Inflammatory macrophage treated with lipopolysaccharide for 4 hours (primary cell): ENCODE measurements around the gene DDX27.
"Not testable (repeated sequence)": the region's sequence is repeated elsewhere in the genome, so short reads cannot be mapped to it uniquely, and the experiment has no call there.

Source experiments
- DNase-seq: peaks from one replicate; pipeline ENCODE4 v3.0.0-alpha.2; 2020

Gene DDX27, protein sequence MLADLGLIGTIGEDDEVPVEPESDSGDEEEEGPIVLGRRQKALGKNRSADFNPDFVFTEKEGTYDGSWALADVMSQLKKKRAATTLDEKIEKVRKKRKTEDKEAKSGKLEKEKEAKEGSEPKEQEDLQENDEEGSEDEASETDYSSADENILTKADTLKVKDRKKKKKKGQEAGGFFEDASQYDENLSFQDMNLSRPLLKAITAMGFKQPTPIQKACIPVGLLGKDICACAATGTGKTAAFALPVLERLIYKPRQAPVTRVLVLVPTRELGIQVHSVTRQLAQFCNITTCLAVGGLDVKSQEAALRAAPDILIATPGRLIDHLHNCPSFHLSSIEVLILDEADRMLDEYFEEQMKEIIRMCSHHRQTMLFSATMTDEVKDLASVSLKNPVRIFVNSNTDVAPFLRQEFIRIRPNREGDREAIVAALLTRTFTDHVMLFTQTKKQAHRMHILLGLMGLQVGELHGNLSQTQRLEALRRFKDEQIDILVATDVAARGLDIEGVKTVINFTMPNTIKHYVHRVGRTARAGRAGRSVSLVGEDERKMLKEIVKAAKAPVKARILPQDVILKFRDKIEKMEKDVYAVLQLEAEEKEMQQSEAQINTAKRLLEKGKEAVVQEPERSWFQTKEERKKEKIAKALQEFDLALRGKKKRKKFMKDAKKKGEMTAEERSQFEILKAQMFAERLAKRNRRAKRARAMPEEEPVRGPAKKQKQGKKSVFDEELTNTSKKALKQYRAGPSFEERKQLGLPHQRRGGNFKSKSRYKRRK

DNA sequence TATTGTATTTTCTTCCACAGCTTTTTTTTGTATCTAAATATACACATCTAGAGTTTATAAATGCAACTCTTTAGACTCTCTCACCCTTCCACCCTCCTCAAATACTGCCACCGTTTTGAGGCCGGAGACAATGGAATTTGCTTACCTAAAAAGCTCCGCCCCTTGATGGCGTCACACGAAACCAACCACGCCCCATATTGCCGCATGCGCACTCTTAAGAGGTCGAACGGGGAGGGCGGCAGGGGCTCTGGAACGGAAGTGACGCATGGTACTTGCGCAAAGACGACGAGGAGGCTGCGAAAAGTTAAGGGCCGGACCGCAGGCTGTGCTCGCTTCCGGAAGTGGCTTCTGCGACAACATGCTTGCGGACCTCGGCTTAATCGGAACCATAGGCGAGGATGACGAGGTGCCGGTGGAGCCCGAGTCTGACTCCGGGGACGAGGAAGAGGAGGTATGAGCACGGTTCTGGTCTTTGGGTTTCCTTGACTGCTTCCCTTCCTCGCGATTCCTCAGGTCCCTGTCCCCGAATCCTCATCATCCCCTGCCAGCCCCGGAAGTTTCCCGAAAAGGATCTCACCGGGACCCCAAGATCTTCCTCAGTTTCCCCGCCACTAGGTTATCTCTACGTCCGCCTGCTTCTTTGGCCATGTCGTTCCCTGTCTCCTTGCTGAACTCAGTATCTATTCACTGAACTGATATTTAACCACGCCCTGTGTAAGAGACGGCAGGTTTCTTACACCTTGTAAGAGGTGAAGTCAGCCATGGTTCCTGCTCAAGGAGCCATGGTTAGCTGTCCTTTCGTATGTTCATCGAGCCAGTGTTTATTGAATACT, at the start of gene DDX27:
DDX27 (plus strand) TSS at position 326 of the 833 bp plus-strand sequence; CDS start at position 359, 33 bp downstream.
- DNase-seq, result peak; percentile 99

DNA sequence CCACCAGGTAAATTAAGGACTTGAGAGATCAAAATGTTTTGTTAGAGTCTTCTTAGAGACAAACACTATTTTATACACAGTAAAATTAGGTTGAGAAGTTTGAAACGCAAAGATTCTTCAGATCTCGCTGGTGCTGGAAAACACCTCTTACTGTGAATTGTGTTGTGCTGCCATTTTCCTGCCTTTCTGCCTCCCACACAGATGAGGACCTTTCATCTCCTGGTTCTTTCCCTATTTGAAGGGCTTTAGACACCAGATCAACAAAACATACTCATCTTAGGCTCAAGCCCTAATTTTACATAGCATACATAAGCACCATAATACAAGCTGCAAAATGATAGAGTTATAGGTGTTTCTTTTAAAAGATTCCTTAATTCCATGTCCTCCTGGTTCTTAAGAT, 49.7 kb upstream of the DDX27 start:
- no peak for DNase-seq

DNA sequence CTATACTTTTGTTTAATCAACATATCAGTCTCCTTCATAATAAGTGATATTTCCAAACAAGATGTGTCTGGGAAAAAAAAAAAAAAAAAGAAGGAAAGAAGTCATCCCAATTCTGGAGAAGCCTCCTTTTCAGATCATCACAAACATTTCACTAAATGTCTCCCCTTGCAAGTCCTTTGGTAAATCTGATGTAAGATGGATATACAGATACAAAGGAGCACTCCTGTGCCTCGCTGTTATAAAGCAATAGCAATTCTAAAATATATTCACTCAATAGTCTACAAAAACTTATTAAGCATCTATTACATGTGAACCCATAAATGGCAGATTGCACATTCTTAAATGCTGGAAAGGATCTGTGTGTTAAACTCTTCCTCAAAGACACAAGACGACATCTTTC, 48.5 kb upstream of the DDX27 start:
- no peak for DNase-seq

DNA sequence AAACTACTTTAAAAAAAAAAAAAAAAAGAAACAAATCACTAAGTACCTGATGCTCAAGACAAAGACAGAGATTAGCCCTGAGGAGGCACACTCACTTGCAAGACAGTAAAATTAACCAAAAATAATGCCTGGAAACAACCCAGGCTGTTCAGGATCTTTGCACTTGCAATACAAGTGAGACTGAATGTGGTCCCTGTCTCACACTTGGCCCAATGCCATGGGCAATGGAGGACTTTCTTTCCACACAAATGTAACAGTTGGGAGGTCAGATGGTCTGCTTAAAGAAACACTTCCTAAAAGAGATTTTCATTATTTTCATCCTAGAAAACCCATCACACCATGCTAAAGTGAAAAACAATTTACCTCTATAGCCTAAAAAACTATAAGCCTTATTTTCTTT, 47.3 kb upstream of the DDX27 start:
- no peak for DNase-seq

DNA sequence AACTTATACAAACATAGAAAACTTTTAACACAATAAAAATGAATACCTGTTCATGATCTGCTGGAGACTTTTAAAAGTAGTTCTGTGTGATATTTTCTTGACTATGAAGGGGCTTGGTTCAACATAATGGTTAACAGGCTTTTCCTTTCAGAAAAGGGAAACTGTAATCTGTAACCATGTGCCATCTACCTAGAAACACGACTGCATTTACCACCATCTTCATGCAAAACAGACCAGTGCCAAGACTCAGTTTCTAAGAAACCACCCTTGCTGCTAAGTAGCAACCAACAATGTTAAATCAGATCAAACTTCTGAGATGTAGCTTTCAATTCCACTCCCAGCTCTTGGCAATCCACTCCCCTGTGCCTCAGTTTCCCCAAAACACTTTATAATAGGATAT, 46.8 kb upstream of the DDX27 start:
- DNase-seq, result no peak

DNA sequence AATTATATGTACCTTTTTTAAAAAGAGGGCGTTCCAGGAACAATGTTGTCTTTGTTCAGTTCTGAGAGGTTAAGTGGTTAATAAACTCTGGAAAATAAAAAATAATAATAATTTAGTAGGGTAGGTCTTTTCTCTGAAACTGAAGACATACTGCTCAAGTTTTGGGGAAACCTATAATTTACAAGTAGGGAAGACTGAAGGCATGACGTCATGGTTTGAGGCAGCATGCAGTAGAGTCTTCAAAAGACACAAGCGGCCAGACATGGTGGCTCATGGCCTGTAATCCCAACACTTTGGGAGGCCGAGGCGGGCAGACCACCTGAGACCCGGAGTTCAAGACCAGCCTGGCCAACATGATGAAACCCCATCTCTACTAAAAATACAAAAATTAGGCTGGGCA, 45.0 kb upstream of the DDX27 start:
- no peak for DNase-seq

DNA sequence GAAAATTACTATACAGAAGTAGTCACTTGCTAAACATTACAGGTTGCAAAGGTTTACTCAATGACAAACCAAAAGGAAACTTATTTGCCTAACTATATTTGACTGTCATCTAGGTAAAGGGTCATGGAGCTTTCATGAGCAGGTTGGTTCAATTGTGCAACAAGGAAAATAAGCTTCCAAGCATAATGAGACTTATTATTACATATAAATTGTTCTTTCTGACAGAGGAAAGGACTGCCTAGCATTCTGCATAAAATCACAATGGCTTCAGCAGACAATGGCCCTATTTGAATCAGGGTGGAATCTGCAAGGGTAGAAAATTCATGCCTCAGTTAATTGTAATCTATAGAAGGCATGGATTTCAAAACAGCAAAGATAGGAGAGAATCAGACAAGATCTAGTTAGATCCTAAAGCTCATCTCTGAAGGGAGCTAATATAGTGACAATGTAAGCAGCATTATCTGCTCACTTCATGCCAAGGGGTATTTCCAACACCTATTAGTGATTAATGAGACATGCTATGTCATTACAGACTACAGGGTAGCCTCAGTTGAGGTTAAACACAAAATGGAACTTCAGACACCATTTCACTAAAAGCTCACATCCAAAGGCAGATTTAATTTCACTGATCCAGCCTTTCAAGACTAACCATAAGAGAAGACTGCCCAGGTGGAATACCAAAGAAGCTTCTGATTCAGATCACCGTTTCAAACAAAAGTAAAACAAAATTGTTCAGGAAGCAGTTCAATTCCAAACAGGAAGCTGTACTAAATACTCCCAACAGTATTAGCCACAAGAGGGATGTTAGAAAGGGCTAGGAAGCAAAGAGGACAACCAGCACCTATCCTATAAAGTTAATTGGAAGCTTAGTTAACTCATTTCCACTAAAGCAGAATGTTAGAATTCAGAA, 39.6 kb upstream of the DDX27 start:
- DNase-seq, result peak; percentile 8

DNA sequence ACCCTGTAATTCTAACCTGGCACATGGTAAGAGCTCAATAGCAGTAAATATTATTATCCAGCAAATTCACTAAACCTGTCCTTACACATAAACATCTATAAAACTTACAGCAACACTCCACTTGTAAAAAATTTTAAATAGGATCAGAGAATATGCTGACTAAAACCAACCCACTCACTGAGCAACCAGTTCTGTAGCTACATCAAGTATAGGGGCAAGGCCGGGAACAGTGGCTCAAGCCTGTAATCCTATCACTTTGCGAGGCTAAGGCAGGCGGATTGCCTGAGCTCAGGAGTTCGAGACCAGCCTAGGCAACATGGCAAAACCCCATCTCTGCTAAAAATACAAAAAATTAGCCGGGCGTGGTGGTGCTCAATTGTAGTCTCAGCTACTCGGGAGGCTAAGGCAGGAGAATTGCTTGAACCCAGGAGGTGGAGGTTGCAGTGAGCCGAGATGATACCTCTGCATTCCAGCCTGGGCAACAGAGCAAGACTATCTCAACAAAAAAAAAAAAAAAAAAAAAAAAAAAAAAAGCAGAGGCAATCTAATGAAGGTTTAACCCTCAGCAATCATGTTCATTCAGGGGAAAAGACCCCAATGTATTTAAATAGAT, 37.8 kb upstream of the DDX27 start:
- no peak for DNase-seq

DNA sequence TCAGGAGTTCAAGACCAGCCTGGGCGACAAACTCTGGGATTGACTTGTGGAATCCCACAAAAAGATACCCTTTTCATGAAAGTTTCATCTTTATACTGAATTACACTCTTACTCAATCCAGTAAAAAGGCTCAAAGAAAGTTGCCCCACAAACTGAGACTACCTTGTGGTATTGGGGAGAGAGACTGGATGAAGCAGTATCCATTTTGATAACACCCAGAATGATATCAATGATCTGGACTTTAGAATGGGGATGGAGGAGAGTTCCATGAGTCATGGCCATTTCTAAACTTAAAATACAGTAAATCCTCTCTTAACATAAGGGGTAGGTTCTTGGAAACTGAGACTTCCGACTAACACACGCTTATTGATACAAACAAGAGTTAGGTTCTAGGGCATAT, 35.8 kb upstream of the DDX27 start:
- no peak for DNase-seq

DNA sequence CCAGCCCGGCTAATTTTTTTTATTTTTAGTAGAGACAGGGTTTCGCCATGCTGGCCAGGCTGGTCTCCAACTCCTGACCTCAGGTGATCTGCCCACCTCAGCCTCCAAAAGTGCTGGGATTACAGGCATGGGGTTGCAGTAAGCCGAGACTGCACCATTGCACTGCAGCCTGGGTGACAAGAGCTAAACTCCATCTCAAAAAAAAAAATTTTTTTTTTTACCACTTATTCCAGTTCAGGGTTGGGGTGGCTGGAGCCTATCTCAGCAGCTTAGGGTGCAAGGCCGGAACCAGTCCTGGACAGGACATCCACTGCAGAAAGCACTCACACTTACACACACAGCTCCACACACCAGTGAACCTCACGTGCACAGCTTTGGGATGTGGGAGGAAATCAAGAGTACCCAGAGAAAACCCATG, 35.1 kb upstream of the DDX27 start:
- DNase-seq, result not testable (repeated sequence)

DNA sequence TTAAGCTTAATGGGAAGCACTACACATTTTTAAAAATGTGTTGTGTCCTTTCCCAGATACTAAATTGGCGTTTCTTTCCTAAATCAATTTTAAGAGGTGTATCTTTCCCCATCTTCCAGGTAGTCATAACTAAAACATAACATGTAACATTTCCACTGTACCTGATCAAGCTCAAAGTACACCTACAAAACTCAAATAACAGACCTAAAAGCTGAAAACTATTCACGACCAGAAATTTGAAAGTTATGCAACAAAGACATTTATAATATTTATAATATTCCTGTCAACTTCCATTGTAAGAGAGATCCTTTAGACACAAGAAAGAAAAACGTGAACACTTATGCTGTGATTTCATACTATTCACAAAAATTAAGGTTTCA, 34.5 kb upstream of the DDX27 start:
- no peak for DNase-seq

DNA sequence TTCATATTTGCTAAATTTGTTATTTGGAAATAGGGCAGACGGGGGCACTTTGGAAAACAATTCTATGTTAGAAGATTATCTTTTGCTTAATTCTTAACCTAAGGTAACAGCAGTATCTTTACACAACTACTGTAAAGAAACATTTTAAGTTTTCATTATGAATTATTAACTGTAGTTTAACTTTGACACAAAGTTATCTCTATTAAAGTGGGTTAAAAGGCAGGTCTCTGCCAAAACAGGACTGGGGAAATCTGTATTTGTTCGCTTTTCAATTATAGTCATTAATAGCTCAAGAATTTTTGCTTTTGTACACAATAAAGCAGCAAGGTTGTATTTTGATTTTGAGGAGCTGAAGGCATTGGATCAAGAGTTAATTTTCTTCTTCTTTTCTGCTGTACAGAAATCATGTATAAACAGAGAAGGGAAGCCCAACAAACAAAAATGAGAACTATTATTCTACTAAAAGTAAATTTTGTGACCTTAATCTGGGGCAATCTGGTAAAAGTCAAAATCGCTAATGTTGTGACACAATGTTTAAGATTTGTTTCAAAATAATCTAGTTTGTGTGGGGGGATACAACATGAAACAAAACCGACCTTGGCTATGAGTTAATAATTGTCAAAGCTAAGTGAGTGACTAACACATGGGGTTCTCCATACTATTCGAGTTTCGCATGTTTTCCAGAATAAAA, 34.0 kb upstream of the DDX27 start:
- DNase-seq, result peak; percentile 38

DNA sequence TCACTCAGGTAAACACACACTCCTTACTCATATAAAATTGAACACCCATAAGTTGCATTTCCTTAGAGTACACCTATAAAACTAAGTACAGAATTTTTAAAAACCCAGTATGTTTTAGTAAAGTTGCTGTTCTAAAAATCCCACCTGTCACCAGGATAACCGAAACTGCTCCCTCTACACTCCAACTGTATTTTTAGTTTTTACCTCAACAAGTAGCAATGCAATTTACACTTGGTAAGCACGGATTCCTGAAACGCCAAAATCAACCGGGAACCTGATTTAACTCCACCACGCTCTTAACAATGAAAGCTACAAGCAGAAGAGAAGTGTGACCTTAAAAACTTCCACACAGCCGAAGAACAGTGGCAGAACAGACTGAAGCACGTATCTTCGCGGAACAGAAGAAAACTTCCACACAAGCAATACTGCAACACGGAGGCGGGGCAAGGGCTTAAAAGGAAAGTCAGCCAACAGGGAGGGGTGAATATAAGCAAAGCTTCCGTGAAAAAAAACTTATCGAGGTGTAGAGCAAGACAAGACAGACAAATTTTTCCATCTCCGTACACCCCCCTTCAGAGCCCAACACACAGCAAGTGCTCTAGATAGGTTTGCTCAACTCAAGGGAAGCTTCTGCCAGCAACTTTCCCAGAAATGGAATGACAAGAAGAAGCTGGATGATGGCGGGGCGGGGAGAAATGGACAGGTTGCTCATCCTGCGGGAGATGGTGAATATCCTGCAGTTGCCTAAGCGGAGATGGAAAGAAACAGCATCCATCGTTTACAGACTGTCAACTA, 32.5 kb upstream of the DDX27 start:
- DNase-seq, result peak; percentile 80

DNA sequence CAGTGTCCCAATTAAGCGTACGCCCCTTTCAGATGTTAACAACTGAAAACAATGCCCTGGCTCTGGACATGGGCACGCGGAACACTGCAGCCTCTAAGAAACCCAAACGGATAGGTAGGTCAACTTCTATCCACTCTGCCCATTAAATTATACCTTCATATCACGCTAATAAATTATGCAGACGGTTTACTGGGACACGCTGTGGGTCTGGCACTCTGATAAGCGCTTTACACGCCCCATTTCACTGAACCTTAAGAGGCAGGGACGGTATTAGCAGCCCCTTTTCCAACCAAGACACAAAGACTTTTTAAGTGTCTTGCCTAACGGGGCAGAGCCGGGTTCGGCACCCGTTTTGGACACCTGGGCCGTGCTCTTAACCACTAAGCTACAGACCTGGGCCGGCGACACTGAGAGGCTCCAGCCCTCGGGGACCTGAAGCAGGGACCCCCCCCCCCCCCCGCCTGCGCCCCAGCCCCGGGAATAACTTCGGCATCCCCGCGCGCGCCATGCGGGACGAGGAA, 31.8 kb upstream of the DDX27 start:
- DNase-seq, result peak; percentile 12

DNA sequence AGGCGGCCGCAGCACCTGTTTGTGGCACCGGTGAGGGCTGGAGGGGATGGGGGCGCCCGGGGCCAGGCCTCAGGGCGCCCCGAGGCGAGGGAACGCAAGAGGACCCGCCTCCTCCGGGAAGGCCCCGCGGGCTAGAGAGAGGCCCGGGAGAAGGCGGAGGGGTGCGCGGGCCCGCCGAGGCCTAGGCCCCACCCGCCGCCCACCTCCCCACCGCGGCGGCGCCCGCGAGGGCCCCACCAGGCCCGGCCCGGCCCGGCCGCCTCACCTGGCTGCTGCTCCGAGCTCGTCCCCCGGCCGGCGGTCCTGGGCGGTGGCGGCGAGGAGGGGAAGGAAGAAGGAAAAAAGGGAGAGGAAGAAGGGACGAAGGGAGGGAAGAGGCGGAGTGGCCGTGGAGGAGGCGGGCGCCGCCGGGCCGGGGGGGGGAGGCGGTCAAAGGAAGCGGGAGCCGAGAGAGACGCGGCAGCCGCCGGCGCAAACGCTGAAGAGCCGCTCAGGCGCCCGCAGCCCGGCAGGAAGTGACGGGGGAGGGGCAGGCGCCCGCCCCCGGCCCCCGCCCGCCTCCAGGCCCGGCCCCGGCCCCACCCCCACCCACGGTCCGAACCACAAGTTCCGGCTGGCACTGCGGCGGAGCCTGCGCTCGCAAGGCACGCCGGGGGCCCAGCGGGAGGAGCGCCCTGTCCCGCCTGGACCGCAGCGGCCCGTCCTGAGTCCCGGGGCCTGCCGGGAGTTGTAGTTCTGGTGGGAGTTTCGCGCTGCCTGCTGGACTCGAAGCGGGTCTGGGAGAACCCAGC, 31.2 kb upstream of the DDX27 start, which contains the start of gene STAU1:
STAU1 (minus strand) TSS at position 484 of the 791 bp plus-strand sequence. CDS start 22,133 bp downstream, outside the sequence.
- DNase-seq, result peak; percentile 97

DNA sequence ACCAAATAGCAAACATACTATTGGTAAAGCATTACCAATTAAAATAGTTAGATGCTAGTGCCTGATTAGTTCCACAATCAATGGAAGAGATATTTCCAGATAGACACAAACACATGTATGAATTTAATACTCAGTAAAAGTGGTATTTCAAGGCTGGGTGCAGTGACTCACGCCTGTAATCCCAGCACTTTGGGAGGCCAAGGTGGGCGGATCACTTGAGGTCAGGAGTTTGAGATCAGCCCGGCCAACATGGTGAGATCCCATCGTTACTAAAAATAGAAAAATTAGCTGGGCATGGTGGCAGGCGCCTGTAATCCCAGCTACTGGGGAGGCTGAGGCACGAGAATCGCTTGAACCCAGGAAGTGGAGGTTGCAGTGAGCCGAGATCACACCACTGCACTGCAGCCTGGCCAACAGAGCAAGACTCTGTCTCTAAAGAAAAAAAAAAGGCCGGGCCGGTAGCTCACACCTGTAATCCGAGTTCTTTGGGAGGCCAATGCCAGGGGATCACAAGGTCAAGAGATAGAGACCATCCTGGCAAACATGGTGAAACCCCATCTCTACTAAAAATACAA, 26.2 kb upstream of the DDX27 start:
- not testable (repeated sequence) for DNase-seq

DNA sequence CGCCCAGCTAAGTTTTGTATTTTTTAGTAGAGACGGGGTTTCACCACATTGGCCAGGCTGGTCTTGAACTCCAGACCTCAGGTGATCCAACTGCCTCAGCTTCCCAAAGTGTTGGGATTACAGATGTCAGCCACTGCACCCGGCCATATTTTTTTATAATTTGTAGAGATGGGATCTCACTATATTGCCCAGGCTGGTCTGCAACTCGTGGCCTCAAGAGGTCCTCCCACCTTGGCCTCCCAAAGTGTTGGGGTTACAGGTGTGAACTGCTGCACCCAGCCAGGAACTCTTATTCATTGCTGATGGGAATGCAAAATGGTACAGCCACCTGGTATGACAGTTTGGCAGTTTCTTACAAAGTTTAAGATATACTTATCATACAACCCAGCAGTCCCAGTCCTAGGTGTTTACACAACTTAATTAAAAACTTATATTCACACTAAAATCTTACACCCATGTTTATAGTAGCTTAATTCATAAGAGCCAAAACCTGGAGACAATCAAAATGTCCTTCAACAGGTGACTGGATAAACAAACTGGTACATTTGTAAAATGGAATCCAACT, 19.4 kb upstream of the DDX27 start:
- DNase-seq, result no peak

DNA sequence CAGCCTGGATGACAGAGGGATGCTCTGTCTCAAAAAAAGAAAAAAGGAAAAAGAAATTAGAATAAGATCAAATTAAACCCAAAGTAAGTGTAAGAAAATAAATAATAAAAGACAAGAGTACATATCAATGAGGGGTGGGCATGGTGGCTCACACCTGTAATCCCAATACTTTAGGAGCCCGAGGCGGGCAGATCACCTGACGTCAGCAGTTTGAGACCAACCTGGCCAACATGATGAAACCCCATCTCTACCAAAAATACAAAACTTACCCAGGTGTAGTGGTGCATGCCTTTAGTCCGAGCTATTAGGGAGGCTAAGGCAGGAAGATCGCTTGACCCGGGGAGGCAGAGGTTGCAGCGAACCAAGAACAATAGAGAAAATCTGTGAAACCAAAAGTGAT, 16.2 kb upstream of the DDX27 start:
- DNase-seq, result no peak
